ENCODE results near the gene SAMD4A.

GRCh38 chr14:54786838-54787237 lies 219.9 kb downstream of the SAMD4A start:
- TF ChIP-seq, protein P1, sequence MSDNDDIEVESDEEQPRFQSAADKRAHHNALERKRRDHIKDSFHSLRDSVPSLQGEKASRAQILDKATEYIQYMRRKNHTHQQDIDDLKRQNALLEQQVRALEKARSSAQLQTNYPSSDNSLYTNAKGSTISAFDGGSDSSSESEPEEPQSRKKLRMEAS (IDR thresholded peaks at IDR 0.05), result no peak
- TF ChIP-seq TCF12 (IDR thresholded peaks at IDR 0.05; ENCODE audit: low read depth) (no peak), FOXM1 (IDR thresholded peaks at IDR 0.05; ENCODE audit: borderline replicate concordance, low read depth) (no peak)

All from Ishikawa (cell line).